HG03521 (cell line): ENCODE measurements around the gene KCNJ12.
"Not testable (repeated sequence)": the region's sequence is repeated elsewhere in the genome, so short reads cannot be mapped to it uniquely, and the experiment has no call there.

Source experiments
- ATAC-seq: cut with Tn5 transposase; IDR thresholded peaks from one replicate; pipeline ENCODE4 v1.9.1; 2021; ENCODE audit warnings: mild to moderate bottlenecking, moderate library complexity; ENCODE audit not compliant: unreplicated experiment

Gene KCNJ12

DNA sequence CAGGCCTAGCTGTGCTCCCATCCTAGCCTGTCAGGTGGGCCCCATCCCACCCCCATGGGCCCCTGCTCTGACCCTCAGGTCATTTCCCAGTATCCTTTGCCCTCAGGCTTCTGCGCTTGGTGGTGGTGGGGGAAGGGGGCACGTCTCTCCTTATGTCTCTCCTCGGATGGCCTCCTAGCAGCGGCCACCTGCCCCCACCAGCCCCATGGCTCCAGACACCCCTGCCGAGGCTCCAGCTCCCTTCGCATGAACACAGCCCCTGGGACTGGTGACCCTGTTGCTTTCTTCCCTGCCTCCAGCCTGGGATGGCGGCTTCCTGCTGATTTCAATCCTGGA lies 27.3 kb upstream of the KCNJ12 start:
- ATAC-seq, result peak; percentile 16

- ATAC-seq, result not testable (repeated sequence)
These were observed 26.7 kb upstream of the KCNJ12 start for GRCh38 chr17:21349358-21350050.

DNA sequence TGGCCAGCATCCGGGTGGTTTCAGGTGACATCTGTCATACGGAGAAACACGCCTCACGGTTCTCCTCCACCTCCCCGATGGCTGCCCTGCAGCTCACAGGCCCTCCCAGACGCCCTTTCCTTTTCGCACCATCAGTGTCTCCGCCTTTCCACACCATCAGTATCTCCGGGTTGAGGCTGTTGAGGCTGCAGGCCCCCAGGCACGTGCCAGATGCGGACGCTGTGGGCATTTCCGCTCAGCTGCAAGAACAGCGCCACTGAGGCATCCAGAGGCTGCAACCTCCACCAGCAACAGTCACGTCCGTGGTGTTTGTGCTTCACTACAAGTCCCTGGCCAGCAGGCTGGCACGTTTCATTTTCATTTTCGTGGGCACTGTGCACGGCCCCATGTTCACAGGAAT lies 25.7 kb upstream of the KCNJ12 start:
- ATAC-seq, result not testable (repeated sequence)

DNA sequence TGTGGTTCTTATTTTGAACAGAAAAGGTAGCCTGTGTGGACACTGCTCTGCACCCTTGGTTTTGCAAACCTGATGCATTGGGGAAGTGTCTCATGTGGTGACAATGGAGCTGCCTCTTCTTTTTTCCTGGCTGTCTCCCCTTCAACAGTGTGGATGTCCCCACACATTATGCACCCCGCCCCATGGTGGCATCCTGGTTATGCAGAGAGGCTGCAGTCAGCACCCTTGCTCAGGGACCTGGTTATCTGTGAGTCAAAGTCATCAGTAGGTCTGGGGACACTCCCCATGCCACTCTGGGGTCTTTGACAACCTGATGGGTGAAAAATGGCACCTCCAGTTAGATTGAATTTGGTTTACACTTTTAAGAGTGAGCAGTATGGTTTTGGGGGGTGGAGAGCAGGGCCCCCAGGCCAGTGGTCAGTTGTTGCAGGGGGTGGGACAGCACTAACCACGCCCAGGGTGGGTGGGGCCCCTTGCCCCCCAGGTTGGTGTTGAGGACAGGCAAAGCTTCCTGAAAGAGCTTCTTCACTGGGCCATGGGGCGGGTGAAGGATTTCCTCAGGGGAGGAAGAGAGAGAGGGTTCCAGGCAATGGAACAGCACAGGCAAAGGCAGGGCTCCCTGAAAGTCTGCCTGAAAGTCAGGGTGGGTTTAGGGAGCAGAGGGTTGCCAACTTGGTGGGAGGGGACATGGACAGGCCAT lies 24.6 kb upstream of the KCNJ12 start:
- no peak for ATAC-seq

GRCh38 chr17:21352221-21352980 lies 23.8 kb upstream of the KCNJ12 start:
- ATAC-seq, result no peak

DNA sequence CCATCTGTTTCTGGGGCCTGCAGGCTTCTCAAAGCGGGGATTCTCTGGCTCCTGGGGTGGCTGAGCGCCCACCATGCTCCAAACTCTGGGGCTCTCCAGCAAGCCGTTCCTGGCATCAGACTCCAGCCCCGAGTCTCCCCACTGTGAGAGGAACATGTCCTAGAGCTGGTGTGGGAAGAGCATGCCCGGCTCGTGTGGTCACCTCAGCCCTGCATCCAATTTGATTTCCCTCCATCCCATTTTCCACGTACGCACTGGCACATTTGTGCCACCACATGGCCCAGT lies 23.2 kb upstream of the KCNJ12 start:
- ATAC-seq, result no peak

GRCh38 chr17:21353326-21354010 lies 22.7 kb upstream of the KCNJ12 start:
- no peak for ATAC-seq

DNA sequence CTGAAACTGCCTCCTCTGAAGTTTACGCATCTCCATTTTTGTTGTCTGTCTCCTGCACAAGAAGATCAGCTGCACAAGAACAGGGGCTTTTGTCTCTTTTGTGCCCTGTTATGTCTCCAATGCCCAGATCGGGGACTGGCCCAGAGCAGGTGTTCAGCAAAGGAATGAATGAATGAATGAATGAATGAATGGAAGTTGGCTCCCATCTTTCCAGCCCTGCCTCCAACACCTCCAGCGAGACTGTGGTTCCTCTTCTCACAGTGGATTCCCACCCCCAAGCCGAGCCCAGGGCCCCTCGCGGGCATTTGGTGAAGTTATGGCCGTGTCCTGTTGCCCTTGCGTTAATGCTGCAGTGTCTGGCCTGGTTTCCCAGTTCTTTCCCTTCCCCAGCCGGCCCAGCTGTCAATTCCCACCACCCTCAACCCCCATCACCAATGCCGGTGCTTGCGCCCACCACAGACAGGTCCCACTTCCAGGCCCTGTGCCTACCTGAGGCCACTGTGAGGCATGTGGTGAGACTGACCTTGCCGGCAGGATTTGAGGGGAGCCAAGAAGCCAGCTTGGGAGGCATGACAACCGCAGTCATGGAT lies 21.3 kb upstream of the KCNJ12 start:
- no peak for ATAC-seq

GRCh38 chr17:21355586-21355985 lies 20.6 kb upstream of the KCNJ12 start:
- no peak for ATAC-seq

DNA sequence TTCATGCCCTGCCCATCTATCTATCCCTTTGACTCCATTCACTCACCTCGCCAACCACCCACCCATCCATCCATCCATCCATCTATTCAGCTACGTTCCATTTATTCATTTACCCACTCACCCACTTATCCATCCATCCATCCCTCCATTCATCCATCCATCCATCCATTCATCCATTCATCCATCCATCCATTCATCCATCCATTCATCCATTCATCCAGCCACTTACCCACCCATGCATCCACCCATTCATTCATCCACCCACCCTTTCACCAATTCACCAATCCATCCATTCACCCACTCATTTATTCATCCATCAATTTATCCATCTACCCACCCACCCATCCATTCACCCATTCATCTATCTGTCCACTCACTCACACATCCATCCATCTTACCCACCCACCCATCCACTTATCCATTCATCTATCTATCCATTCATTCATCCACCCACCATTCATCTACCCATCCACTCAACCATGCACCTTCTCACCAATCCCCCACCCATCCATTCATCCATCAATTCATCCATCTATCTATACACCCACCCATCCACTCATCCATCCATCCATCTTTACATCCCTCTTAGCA lies 19.5 kb upstream of the KCNJ12 start:
- ATAC-seq, result no peak

GRCh38 chr17:21357281-21357680 lies 18.9 kb upstream of the KCNJ12 start:
- no peak for ATAC-seq

- no peak for ATAC-seq
These were observed 18.2 kb upstream of the KCNJ12 start for GRCh38 chr17:21357696-21358656.

DNA sequence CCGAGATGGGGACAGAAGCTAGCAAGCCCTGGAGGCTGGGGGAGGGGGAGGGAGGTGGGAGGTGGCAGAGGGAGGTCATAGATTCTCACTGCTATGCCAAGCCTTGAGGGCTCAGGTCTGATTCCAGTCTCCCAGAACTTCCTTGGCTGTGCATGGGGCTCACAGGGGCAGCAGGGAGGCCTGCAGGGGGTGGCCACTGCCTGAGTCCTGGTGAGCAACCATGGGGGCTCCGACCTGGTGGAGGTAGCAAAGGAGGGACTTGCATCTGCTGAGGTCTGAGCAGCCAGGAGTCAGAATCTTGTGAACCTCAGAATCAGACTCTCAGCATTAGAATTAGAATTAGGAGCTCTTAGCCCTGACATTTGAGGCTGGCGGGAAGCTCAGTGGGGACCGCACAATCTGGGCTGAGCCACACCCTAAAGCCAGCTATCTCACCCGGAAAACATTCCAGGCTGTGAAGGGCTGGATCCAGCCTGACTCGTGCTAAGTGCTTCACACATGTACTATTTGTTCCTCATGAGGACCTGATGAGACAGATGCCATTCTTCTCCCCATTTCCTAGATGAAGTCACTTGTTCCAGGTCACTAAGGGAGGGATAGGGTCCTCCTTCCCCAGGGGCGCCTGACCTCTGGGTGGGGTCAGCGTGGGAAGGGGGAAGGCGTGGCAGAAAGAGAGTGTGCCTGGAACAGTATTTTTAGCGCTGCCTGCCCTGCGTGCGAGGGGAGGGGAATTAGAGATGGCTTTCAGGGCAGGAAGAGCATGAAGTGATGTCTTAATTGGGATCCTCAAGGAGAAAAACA lies 17.3 kb upstream of the KCNJ12 start:
- no peak for ATAC-seq

DNA sequence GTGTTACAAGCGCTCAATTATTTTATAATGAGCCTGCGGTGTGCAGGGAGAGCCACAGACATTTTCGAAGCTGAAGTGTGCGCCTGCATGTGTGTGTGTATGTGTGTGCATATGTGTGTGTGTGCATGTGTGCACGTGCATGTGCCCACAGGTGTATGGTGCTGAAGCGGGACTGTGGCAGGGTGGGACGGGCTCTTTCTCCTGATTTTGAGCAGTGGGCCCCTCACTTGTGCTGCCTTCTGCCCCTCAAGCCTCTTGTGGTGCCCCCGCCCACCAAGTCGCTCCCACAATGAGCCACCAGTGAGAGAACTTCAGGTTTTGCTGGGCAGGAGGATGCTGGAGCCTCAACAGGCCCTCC lies 16.7 kb upstream of the KCNJ12 start:
- ATAC-seq, result no peak

- no peak for ATAC-seq
These were observed 16.1 kb upstream of the KCNJ12 start for GRCh38 chr17:21360048-21360447.

GRCh38 chr17:21361020-21361809 lies 14.9 kb upstream of the KCNJ12 start:
- ATAC-seq, result no peak

DNA sequence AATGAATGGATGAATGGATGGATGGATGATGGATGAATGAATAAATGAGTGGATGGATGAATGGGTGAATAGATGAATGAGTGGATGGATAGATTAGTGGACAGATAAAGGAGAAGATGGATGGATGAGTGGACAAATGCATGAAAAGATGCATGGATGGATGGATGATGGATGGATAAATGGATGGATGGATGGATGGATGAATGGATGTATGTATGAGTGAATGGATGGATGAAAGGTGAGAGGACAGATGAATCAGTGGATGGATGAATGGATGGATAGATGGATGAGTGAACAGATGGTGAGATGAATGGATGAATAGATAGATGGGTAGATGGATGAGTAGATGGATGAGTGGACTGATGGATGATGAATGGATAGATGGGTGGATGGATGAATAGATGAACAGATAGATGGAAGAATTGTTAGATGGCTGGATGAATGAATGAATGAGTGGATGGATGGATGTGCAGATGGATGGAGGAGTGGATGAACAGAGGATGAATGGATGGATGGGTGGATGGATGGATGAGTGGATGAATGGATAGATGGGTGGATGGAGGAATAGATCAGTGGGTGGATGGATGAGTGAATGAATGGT lies 13.7 kb upstream of the KCNJ12 start:
- no peak for ATAC-seq
